ENCODE data around the gene PLA2G15.
A peak's percentile ranks its signal among the peaks of the same experiment; 100 is the strongest.

- TF ChIP-seq, protein P1, sequence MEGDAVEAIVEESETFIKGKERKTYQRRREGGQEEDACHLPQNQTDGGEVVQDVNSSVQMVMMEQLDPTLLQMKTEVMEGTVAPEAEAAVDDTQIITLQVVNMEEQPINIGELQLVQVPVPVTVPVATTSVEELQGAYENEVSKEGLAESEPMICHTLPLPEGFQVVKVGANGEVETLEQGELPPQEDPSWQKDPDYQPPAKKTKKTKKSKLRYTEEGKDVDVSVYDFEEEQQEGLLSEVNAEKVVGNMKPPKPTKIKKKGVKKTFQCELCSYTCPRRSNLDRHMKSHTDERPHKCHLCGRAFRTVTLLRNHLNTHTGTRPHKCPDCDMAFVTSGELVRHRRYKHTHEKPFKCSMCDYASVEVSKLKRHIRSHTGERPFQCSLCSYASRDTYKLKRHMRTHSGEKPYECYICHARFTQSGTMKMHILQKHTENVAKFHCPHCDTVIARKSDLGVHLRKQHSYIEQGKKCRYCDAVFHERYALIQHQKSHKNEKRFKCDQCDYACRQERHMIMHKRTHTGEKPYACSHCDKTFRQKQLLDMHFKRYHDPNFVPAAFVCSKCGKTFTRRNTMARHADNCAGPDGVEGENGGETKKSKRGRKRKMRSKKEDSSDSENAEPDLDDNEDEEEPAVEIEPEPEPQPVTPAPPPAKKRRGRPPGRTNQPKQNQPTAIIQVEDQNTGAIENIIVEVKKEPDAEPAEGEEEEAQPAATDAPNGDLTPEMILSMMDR (IDR thresholded peaks at IDR 0.05): no peak
- TF ChIP-seq POLR2A (IDR thresholded peaks at IDR 0.05): peak; percentile 37 to 85
Observed at GRCh38 chr16:68265078-68265920, 20.1 kb downstream of the PLA2G15 start.

Data from adrenal gland (tissue), 5 donors.